Measurements from ENCODE around the gene KDM4C. TPM values are rescaled to one million over a fixed set of nuclear protein-coding genes. Genes with fewer than 3 reads are reported as not detected.

Gene KDM4C
- total RNA-seq, 4 donors from 2014 or later: 75.0 to 95.9 (median 88.9) TPM

- Histone ChIP-seq H3K4me1 (peaks cover 0 to 7% (median 0%) of the 10 kb centered on the region in 4 donors), H3K9me3 (no peaks in the 10 kb centered on the region), H3K36me3 (peaks cover 0 to 4% (median 0%) of the 10 kb centered on the region in 4 donors), H3K27ac (no peak overlapping the region), H3K4me3 (no peak overlapping the region), H3K27me3 (no peaks in the 10 kb centered on the region)
- WGBS, 2 donors (ENCODE audit: low coverage in 1 of 2): 84 to 87% methylated on average over 3 of the region's 3 CpGs
- intact Hi-C loops (cut with DNase I; ENCODE audit: low total_unique reads) (no loop called here), in situ Hi-C loops (cut with MboI; ENCODE audit: low pct_ligation_motif_present in 1 of 4, low pct_unique_long_range_greater_than_20kb in 1 of 4, low sequenced_read_pairs in 3 of 4) (loop anchor here in 2 of 4 donors (25.0 kb wide), 1 partner anchor 449 kb away; no protein-coding TSS in a partner anchor)
- no peak for DNase-seq
- TF ChIP-seq POLR2AphosphoS5 (IDR thresholded peaks at IDR 0.05): no peak
- no peak for TF ChIP-seq EP300 (IDR thresholded peaks at IDR 0.05; ENCODE audit: low read depth)
- no peak for TF ChIP-seq POLR2A (IDR thresholded peaks at IDR 0.05)
- no peak for TF ChIP-seq CTCF (IDR thresholded peaks at IDR 0.05)
Observed at GRCh38 chr9:7088611-7089010, 330.8 kb downstream of the KDM4C start.

GRCh38 chr9:7089406-7090193 lies 331.8 kb downstream of the KDM4C start:
- H3K27ac ChIP-seq: no peak overlapping the region
- H3K4me3 ChIP-seq: no peak overlapping the region
- peaks cover 0 to 4% (median 0%) of the 10 kb centered on the region in 4 donors for H3K36me3 ChIP-seq
- in situ Hi-C loops (cut with MboI; ENCODE audit: low pct_ligation_motif_present in 1 of 4, low pct_unique_long_range_greater_than_20kb in 1 of 4, low sequenced_read_pairs in 3 of 4) (loop anchor here in 2 of 4 donors (25.0 kb wide), 1 partner anchor 448 kb away; no protein-coding TSS in a partner anchor), intact Hi-C loops (cut with DNase I; ENCODE audit: low total_unique reads) (no loop called here)
- no peaks in the 10 kb centered on the region for H3K27me3 ChIP-seq
- no peak for DNase-seq
- WGBS, 2 donors (ENCODE audit: low coverage in 1 of 2): 82 to 85% methylated on average over 4 to 5 of the region's 5 CpGs
- H3K4me1 ChIP-seq: peaks cover 0 to 7% (median 0%) of the 10 kb centered on the region in 4 donors
- no peak for TF ChIP-seq EP300 (IDR thresholded peaks at IDR 0.05; ENCODE audit: low read depth)
- no peak for TF ChIP-seq CTCF (IDR thresholded peaks at IDR 0.05)
- no peak for TF ChIP-seq POLR2AphosphoS5 (IDR thresholded peaks at IDR 0.05)
- TF ChIP-seq POLR2A (IDR thresholded peaks at IDR 0.05): no peak
- H3K9me3 ChIP-seq: no peaks in the 10 kb centered on the region

GRCh38 chr9:7093040-7093439 lies 335.3 kb downstream of the KDM4C start:
- DNase-seq: no peak
- H3K4me3 ChIP-seq: no peak overlapping the region
- H3K36me3 ChIP-seq: no peaks in the 10 kb centered on the region
- WGBS, 2 donors (ENCODE audit: low coverage in 1 of 2): 77 to 85% methylated on average over 4 of the region's 4 CpGs
- H3K27me3 ChIP-seq: no peaks in the 10 kb centered on the region
- in situ Hi-C loops (cut with MboI; ENCODE audit: low pct_ligation_motif_present in 1 of 4, low pct_unique_long_range_greater_than_20kb in 1 of 4, low sequenced_read_pairs in 3 of 4): loop anchor here in 2 of 4 donors (25.0 kb wide), 1 partner anchor 444 kb away; no protein-coding TSS in a partner anchor
- H3K4me1 ChIP-seq: no peaks in the 10 kb centered on the region
- no peaks in the 10 kb centered on the region for H3K9me3 ChIP-seq
- intact Hi-C loops (cut with DNase I; ENCODE audit: low total_unique reads): no loop called here
- H3K27ac ChIP-seq: no peak overlapping the region
- TF ChIP-seq POLR2AphosphoS5 (IDR thresholded peaks at IDR 0.05) (no peak), POLR2A (IDR thresholded peaks at IDR 0.05) (no peak), EP300 (IDR thresholded peaks at IDR 0.05; ENCODE audit: low read depth) (no peak), CTCF (IDR thresholded peaks at IDR 0.05) (no peak)

- no peak overlapping the region for H3K27ac ChIP-seq
- TF ChIP-seq POLR2AphosphoS5 (IDR thresholded peaks at IDR 0.05): no peak
- TF ChIP-seq POLR2A (IDR thresholded peaks at IDR 0.05): no peak
- TF ChIP-seq EP300 (IDR thresholded peaks at IDR 0.05; ENCODE audit: low read depth): no peak
- TF ChIP-seq CTCF (IDR thresholded peaks at IDR 0.05): peak in 4 of 5 experiments; percentile 36 to 62 (median 51)
- H3K27me3 ChIP-seq: no peaks in the 10 kb centered on the region
- no peak overlapping the region for H3K4me3 ChIP-seq
- WGBS, 2 donors (ENCODE audit: low coverage in 1 of 2): 74 to 77% methylated on average over 2 of the region's 2 CpGs
- no peaks in the 10 kb centered on the region for H3K4me1 ChIP-seq
- H3K9me3 ChIP-seq: no peaks in the 10 kb centered on the region
- no peak for DNase-seq
- in situ Hi-C loops (cut with MboI; ENCODE audit: low pct_ligation_motif_present in 1 of 4, low pct_unique_long_range_greater_than_20kb in 1 of 4, low sequenced_read_pairs in 3 of 4) (loop anchor here in 2 of 4 donors (25.0 kb wide), 1 partner anchor 443 kb away; no protein-coding TSS in a partner anchor), intact Hi-C loops (cut with DNase I; ENCODE audit: low total_unique reads) (no loop called here)
- no peaks in the 10 kb centered on the region for H3K36me3 ChIP-seq
Observed at GRCh38 chr9:7094052-7094451, 336.3 kb downstream of the KDM4C start.
